GM10847 (cell line): Measurements from ENCODE around the gene ZBTB16.

Experiments used
- POLR2A ChIP-seq: IDR thresholded peaks from 2 replicates; pipeline ENCODE4 v1.6.1; 2011; ENCODE audit not compliant: insufficient read length; ENCODE audit errors: extremely low read depth

Gene ZBTB16

GRCh38 chr11:114226356-114226755 lies 166.8 kb downstream of the ZBTB16 start:
- no peak for TF ChIP-seq POLR2A

GRCh38 chr11:114228435-114229411 lies 169.2 kb downstream of the ZBTB16 start:
- TF ChIP-seq POLR2A: no peak

- TF ChIP-seq POLR2A: no peak
Measured at GRCh38 chr11:114230031-114230704, 170.7 kb downstream of the ZBTB16 start.

GRCh38 chr11:114232400-114233059 lies 173.0 kb downstream of the ZBTB16 start:
- no peak for TF ChIP-seq POLR2A

- no peak for TF ChIP-seq POLR2A
Measured at GRCh38 chr11:114233755-114234154, 174.2 kb downstream of the ZBTB16 start.

GRCh38 chr11:114236829-114237228 lies 177.3 kb downstream of the ZBTB16 start:
- no peak for TF ChIP-seq POLR2A

GRCh38 chr11:114237321-114238280 lies 178.1 kb downstream of the ZBTB16 start:
- no peak for TF ChIP-seq POLR2A

- TF ChIP-seq POLR2A: no peak
Measured at GRCh38 chr11:114239753-114240161, 180.2 kb downstream of the ZBTB16 start.

- TF ChIP-seq POLR2A: no peak
Measured at GRCh38 chr11:114242032-114242431, 182.5 kb downstream of the ZBTB16 start.

GRCh38 chr11:114243461-114244372 lies 184.2 kb downstream of the ZBTB16 start:
- no peak for TF ChIP-seq POLR2A

GRCh38 chr11:114244726-114245394 lies 185.3 kb downstream of the ZBTB16 start:
- no peak for TF ChIP-seq POLR2A

- TF ChIP-seq POLR2A: no peak
Measured at GRCh38 chr11:114246321-114247069, 187.0 kb downstream of the ZBTB16 start.

GRCh38 chr11:114247070-114247789 lies 187.7 kb downstream of the ZBTB16 start:
- TF ChIP-seq POLR2A: no peak
